NB4 (cell line): ENCODE measurements around the gene LIPF.

ENCODE experiments used
- CTCF ChIP-seq: IDR thresholded peaks from one replicate; pipeline ENCODE4 v1.5.1; 2012; ENCODE audit warnings: low read depth, low read length
- MAX ChIP-seq: IDR thresholded peaks from 2 replicates; pipeline ENCODE4 v1.6.1; 2011; ENCODE audit warnings: low read depth, low read length

DNA sequence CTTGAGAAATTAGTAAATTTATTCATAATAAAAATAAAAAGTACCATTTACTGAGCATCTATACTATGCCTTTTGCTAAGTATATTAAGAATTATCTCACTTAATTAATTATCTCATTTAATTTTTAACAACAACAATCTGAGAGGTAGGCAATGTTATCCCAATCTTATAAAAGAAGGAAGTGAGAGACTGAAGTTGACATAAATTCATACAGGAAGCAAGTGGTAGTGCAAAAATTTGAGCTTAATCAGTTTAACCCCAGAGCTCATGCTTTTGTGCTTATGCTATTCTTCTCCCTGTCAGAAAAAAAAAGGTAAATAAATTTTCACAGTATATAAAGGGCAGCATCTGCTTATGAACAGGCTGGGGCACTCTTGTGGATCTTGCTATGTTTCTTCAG, 2.7 kb upstream of the LIPF start:
- no peak for TF ChIP-seq CTCF
- no peak for TF ChIP-seq MAX
